Tibial nerve (tissue), 4 donors: Measurements from ENCODE around the gene PPFIA2. TPM values are rescaled to one million over a fixed set of nuclear protein-coding genes. Genes with fewer than 3 reads are reported as not detected.
"Not testable (repeated sequence)": the region's sequence is repeated elsewhere in the genome, so short reads cannot be mapped to it uniquely, and the experiment has no call there.

Experiments
- DNase-seq, 2 donors: peaks; one replicate each; pipeline ENCODE4 v3.0.0-alpha.2; 2019; ENCODE audit warnings: low spot score in 2 of 2
- H3K27ac ChIP-seq, 4 donors: fragments of 200-600 bp; sonication (generic) in 3 of 4; one replicate each; pipeline ENCODE4 v1.5.1; 2017 to 2019; ENCODE audit warnings: mild to moderate bottlenecking in 1 of 4
- H3K27me3 ChIP-seq, 2 donors: fragments of 200-600 bp; sonication (generic) in 1 of 2; one replicate each; pipeline versions ENCODE4 v1.5.1 to v1.6.0; 2017 to 2019
- H3K36me3 ChIP-seq, 3 donors: fragments of 200-600 bp; sonication (generic); one replicate each; pipeline ENCODE4 v1.5.1; 2018 to 2019
- H3K4me1 ChIP-seq, 4 donors: fragments of 200-600 bp; sonication (generic) in 3 of 4; one replicate each; pipeline ENCODE4 v1.5.1; 2017 to 2019
- H3K4me3 ChIP-seq, 4 donors: fragments of 200-600 bp; sonication (generic) in 3 of 4; one replicate each; pipeline ENCODE4 v1.5.1; 2017 to 2019; ENCODE audit warnings: mild to moderate bottlenecking in 1 of 4, moderate library complexity in 1 of 4
- H3K9me3 ChIP-seq, 4 donors: fragments of 200-600 bp; sonication (generic) in 3 of 4; one replicate each; pipeline ENCODE4 v1.5.1; 2017 to 2019
- EP300 ChIP-seq, 2 donors: sonication (generic); formaldehyde crosslinking; IDR thresholded peaks; one replicate each; pipeline ENCODE4 v1.6.1; 2017; ENCODE audit warnings: antibody characterized with exemption in 2 of 2, mild to moderate bottlenecking in 1 of 2
- POLR2A ChIP-seq, 2 donors: fragments of 450-650 bp; IDR thresholded peaks; one replicate each; pipeline ENCODE4 v1.6.1; 2017; ENCODE audit warnings: antibody characterized with exemption in 2 of 2, mild to moderate bottlenecking in 2 of 2, moderate library complexity in 2 of 2
- WGBS, 2 donors: methylation state at CpG; one replicate each; pipeline ENCODE4 v1.1.5; 2018; 5-methylcytosine and 5-hydroxymethylcytosine counted together
- total RNA-seq, 4 donors: library from RNA; depleted of rRNA; stranded (reverse); fragments of >200 nt; gene quantifications; one replicate each; pipeline ENCODE4 v1.1.0, GENCODE V29; 2016
- TF ChIP-seq, protein P1 (sequence below), 5 experiments: fragments of 200-600 bp in 3 of 5; fragments of 450-650 bp in 2 of 5; sonication (generic) in 3 of 5; IDR thresholded peaks; one replicate each; pipeline ENCODE4 v1.5.1; 2016 to 2019; ENCODE audit warnings: antibody characterized with exemption in 5 of 5, mild to moderate bottlenecking in 3 of 5, moderate library complexity in 2 of 5

The PPFIA2 gene
- total RNA-seq, 4 donors from 2014 or later: 5.5 to 20.3 (median 13.2) TPM

DNA sequence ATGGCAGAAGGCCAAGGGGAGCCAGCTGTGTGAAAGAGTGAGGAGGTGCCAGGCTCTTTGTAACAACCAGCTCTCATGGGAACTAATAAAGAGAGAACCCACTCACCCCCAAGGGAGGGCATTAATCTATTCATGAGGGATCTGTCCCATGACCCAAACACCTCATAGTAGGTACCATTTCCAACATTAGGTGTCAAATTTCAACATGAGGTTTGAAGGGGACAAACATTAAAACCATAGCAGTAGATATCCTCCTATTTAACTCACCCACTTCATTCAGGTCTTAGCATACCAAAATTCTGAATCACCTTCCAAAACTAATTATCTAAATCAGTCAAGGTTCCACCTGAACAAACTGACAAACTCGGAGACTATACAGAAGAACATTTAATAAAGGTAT lies 75.3 kb downstream of the PPFIA2 start:
- TF ChIP-seq EP300 (IDR thresholded peaks at IDR 0.05) (no peak), POLR2A (IDR thresholded peaks at IDR 0.05) (no peak)
- TF ChIP-seq, protein P1, sequence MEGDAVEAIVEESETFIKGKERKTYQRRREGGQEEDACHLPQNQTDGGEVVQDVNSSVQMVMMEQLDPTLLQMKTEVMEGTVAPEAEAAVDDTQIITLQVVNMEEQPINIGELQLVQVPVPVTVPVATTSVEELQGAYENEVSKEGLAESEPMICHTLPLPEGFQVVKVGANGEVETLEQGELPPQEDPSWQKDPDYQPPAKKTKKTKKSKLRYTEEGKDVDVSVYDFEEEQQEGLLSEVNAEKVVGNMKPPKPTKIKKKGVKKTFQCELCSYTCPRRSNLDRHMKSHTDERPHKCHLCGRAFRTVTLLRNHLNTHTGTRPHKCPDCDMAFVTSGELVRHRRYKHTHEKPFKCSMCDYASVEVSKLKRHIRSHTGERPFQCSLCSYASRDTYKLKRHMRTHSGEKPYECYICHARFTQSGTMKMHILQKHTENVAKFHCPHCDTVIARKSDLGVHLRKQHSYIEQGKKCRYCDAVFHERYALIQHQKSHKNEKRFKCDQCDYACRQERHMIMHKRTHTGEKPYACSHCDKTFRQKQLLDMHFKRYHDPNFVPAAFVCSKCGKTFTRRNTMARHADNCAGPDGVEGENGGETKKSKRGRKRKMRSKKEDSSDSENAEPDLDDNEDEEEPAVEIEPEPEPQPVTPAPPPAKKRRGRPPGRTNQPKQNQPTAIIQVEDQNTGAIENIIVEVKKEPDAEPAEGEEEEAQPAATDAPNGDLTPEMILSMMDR (IDR thresholded peaks at IDR 0.05): no peak

GRCh38 chr12:81679614-81680013 lies 79.5 kb downstream of the PPFIA2 start:
- H3K27ac ChIP-seq: no peak overlapping the region
- no peaks in the 10 kb centered on the region for H3K4me1 ChIP-seq
- TF ChIP-seq EP300 (IDR thresholded peaks at IDR 0.05) (no peak), POLR2A (IDR thresholded peaks at IDR 0.05) (no peak)
- TF ChIP-seq, protein P1 (IDR thresholded peaks at IDR 0.05): no peak
- no peak overlapping the region for H3K4me3 ChIP-seq
- no peaks in the 10 kb centered on the region for H3K9me3 ChIP-seq
- no peaks in the 10 kb centered on the region for H3K27me3 ChIP-seq
- no peaks in the 10 kb centered on the region for H3K36me3 ChIP-seq
- no peak for DNase-seq
- 75 to 81% methylated on average over 2 of the region's 2 CpGs for WGBS, 2 donors

More for the DNA sequence above, 75.3 kb downstream of the PPFIA2 start:
- DNase-seq: no peak
- H3K27me3 ChIP-seq: no peaks in the 10 kb centered on the region
- no peaks in the 10 kb centered on the region for H3K4me1 ChIP-seq
- 73 to 88% methylated on average over 1 of the region's 1 CpG for WGBS, 2 donors
- no peaks in the 10 kb centered on the region for H3K9me3 ChIP-seq
- H3K4me3 ChIP-seq: no peak overlapping the region
- H3K36me3 ChIP-seq: no peaks in the 10 kb centered on the region
- H3K27ac ChIP-seq: no peak overlapping the region

DNA sequence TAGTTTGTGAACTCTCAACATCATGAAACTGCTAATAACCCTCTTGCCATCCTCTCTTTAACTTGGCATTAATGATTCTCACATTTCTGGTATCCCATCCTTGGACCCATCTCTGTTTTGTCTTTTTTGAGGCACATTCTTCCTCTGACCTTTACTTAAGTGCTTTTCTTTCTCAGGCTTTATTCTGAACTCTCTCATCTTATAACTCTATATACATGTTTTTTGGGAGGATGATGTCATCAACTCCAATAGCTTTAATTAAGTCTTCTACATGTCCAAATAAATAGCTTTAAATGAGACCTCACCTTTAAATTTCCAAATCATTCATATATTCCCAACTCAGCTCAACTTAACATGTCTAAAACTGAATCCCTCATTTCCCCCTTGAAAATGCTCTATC lies 88.4 kb downstream of the PPFIA2 start:
- Histone ChIP-seq H3K27me3 (no peaks in the 10 kb centered on the region), H3K27ac (no peak overlapping the region), H3K9me3 (no peaks in the 10 kb centered on the region), H3K4me1 (no peaks in the 10 kb centered on the region), H3K4me3 (no peak overlapping the region), H3K36me3 (no peaks in the 10 kb centered on the region)
- no peak for DNase-seq
- TF ChIP-seq EP300 (IDR thresholded peaks at IDR 0.05): no peak
- TF ChIP-seq POLR2A (IDR thresholded peaks at IDR 0.05): no peak
- TF ChIP-seq, protein P1 (IDR thresholded peaks at IDR 0.05): no peak

GRCh38 chr12:81668475-81668874 lies 90.7 kb downstream of the PPFIA2 start:
- TF ChIP-seq, protein P1 (IDR thresholded peaks at IDR 0.05): no peak
- no peak for TF ChIP-seq POLR2A (IDR thresholded peaks at IDR 0.05)
- TF ChIP-seq EP300 (IDR thresholded peaks at IDR 0.05): no peak
- H3K9me3 ChIP-seq: peaks cover 0 to 4% (median 0%) of the 10 kb centered on the region in 4 donors
- 8 to 26% methylated on average over 1 of the region's 1 CpG for WGBS, 2 donors
- no peak overlapping the region for H3K4me3 ChIP-seq
- no peak overlapping the region for H3K27ac ChIP-seq
- H3K4me1 ChIP-seq: no peaks in the 10 kb centered on the region
- H3K27me3 ChIP-seq: no peaks in the 10 kb centered on the region
- no peak for DNase-seq
- no peaks in the 10 kb centered on the region for H3K36me3 ChIP-seq

DNA sequence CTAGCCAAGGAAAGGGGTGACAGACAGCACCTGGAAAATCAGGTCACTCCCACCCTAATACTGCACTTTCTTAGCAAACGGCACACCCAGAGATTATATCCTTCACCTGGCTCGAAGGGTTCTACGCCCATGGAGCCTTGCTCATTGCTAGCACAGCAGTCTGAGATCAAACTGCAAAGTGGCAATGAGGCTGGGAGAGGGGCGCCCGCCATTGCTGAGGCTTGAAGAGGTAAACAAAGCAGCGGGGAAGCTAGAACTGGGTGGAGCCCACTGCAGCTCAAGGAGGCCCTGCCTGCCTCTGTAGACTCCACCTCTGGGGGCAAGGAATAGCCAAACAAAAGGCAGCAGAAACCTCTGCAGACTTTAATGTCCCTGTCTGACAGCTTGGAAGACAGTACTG lies 99.8 kb downstream of the PPFIA2 start:
- not testable (repeated sequence) for H3K36me3 ChIP-seq, H3K27me3 ChIP-seq, H3K9me3 ChIP-seq, H3K27ac ChIP-seq, H3K4me3 ChIP-seq, DNase-seq, H3K4me1 ChIP-seq
- WGBS, 2 donors: 90 to 94% methylated on average over 6 of the region's 6 CpGs

DNA sequence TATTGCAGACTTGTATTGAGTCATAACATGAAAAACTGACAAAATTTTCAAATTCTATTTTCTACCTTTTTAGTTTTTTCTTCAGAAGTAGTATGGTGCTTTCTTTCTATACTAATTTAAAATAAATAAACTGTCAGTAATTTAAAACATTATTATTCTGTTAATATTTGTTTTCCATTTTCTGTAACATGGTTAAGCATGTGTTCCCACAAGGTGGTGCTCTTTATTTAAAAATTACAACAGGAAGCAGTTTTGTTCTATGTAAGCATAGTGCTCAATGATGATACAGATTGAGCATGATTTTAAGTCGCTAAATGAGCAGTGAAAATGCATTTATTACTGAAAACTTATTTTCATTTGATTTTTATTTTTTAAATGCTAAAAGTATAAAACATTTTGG lies 114.6 kb downstream of the PPFIA2 start:
- TF ChIP-seq, protein P1 (IDR thresholded peaks at IDR 0.05): peak; percentile 22 to 55 (median 42)
- TF ChIP-seq POLR2A (IDR thresholded peaks at IDR 0.05) (no peak), EP300 (IDR thresholded peaks at IDR 0.05) (no peak)
- no peak overlapping the region for H3K27ac ChIP-seq
- no peaks in the 10 kb centered on the region for H3K27me3 ChIP-seq
- no peaks in the 10 kb centered on the region for H3K4me1 ChIP-seq
- no peak for DNase-seq
- H3K4me3 ChIP-seq: no peak overlapping the region
- H3K36me3 ChIP-seq: no peaks in the 10 kb centered on the region
- H3K9me3 ChIP-seq: no peaks in the 10 kb centered on the region
- 6% methylated on average over 1 of the region's 1 CpG for WGBS, 2 donors
